SK-N-SH (cell line): ENCODE measurements around the gene AKTIP.
A peak's percentile ranks its signal among the peaks of the same experiment; 100 is the strongest.

ENCODE experiments used
- CHD2 ChIP-seq: fragments of 150-350 bp; IDR thresholded peaks from 2 replicates; pipeline ENCODE4 v1.6.1; 2018; ENCODE audit warnings: low read length; ENCODE audit not compliant: partially characterized antibody
- CTCF ChIP-seq: fragments of 200-600 bp; sonication (generic); IDR thresholded peaks from 2 replicates; pipeline ENCODE4 v1.6.1; 2017; ENCODE audit warnings: antibody characterized with exemption, mild to moderate bottlenecking, moderate library complexity
- MAX ChIP-seq: IDR thresholded peaks from 2 replicates; pipeline ENCODE4 v1.4.0; 2012; ENCODE audit warnings: low read depth
- RAD21 ChIP-seq: IDR thresholded peaks from 2 replicates; pipeline ENCODE4 v1.6.1; 2012; ENCODE audit warnings: mild to moderate bottlenecking, low read length
- SMC3 ChIP-seq: IDR thresholded peaks from 2 replicates; pipeline ENCODE4 v1.6.1; 2012; ENCODE audit warnings: low read depth, low read length, improper control_type of control experiment

- TF ChIP-seq MAX (no peak), CTCF (peak; percentile 96), RAD21 (peak; percentile 83), CHD2 (no peak), SMC3 (peak; percentile 67)
These were observed 7.1 kb upstream of the AKTIP start for GRCh38 chr16:53509906-53510703.
